ENCODE data around the gene UQCC2.

The UQCC2 gene

GRCh38 chr6:33712914-33713313 lies 1.4 kb upstream of the UQCC2 start:
- TF ChIP-seq CTCF (IDR thresholded peaks at IDR 0.05; ENCODE audit: extremely low read depth, missing control alignments): no peak
- no peak for DNase-seq (ENCODE audit: low spot score)

DNA sequence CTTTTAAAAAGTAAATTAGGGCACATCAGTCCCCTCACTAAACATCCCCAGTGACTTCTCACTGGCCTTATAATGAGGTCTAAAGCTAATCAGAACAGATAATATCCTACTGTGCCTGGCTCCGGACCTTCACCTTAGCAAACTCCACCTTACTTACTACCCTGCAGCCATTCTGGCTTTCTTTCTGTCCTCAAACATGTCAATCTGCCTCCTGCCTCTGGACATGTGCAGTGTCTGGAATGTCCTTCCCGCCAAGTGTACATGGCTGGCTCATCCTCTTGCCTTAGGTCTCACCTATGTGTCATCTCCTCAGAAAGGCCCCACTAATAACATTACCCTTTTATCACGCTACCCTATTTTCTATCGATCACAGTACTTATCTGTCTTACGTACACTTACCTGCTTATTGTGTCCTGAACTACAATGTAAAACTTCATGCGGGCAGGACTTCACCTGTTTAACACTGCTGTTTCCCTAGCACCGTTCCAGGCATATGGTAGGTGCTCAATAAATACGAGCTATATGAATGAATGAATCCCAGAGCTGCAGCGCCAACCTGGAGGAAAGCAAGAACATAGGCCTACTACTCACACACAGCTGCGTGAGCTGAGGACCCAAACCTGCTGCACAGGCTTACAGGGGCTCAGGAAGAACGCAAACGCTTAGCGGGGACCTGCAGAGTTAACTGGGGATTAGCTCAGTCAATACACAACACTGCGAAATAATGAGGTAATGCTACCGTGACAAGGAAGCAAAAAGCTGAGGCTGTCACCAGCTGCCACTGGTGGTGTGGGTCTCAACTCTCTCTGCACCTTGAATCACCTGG lies 991 bp downstream of the UQCC2 start:
- DNase-seq (ENCODE audit: low spot score): no peak
- no peak for TF ChIP-seq CTCF (IDR thresholded peaks at IDR 0.05; ENCODE audit: extremely low read depth, missing control alignments)

- no peak for DNase-seq (ENCODE audit: low spot score)
These were observed 1.8 kb downstream of the UQCC2 start for GRCh38 chr6:33709605-33710295.

GRCh38 chr6:33708516-33709204 lies 2.8 kb downstream of the UQCC2 start:
- DNase-seq (ENCODE audit: low spot score): no peak
- TF ChIP-seq CTCF (IDR thresholded peaks at IDR 0.05; ENCODE audit: extremely low read depth, missing control alignments): no peak

More at GRCh38 chr6:33709605-33710295, 1.8 kb downstream of the UQCC2 start:
- no peak for TF ChIP-seq CTCF (IDR thresholded peaks at IDR 0.05; ENCODE audit: extremely low read depth, missing control alignments)

DNA sequence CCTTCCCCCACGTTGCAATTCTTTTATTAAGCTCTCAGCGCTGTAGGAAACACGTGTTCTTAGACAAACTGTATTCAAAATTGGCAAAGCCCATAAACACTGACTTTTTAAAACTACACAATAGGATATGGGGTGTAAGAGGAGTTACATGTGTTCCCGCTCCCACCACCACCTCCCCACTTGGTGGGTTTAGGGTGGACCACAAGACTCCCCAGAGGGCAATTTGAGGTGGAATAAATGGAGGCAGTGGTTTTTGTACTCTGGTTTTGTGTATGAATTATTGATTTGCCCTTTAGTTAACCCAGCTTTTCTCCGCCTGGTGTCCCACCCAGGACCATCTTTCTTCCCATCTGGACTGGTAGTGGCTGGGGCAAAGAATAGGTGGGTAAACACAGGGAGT lies 3.7 kb downstream of the UQCC2 start:
- no peak for DNase-seq (ENCODE audit: low spot score)

DNA sequence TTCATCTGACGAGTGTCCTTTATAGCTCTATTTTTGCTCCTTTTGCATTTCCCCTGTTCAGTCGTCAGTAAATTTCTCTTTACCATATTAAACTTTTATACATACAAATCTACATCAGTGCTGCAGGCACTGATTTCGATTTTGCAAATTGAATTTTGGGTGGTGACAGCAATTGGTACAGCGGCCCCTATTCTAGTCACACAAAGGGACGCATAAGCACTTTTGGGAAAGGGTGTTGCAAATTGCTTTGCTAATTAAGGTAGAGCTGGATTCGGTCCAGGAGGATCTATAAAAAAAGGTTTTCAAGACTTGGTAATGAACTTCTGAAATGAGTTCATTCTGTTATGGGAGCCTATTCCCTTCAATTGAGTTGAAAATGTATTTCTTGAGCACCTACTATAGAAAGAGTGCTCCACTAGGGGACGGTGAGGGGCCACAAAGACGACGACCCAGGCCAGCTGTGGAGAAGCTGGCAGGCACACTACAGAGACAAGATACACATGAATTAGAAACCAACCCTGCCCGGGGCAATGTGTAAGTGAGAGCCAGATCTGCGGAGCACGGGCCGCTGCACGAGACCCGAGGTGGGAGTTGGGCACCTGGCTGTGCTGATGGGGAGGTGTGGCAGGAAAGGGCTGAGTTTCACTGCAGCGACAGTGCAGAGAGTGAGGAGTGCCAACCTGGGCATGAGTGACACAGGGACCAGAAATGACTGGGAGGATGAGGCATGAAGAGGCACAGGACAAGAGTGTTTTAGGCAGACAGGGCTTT lies 5.4 kb downstream of the UQCC2 start:
- no peak for TF ChIP-seq CTCF (IDR thresholded peaks at IDR 0.05; ENCODE audit: extremely low read depth, missing control alignments)
- DNase-seq (ENCODE audit: low spot score): no peak

More for the DNA sequence above, 3.7 kb downstream of the UQCC2 start:
- no peak for TF ChIP-seq CTCF (IDR thresholded peaks at IDR 0.05; ENCODE audit: extremely low read depth, missing control alignments)
